HG02840 (cell line): ENCODE results near the gene ZBTB7B.
A peak's percentile ranks its signal among the peaks of the same experiment; 100 is the strongest.
"Not testable (repeated sequence)": the region's sequence is repeated elsewhere in the genome, so short reads cannot be mapped to it uniquely, and the experiment has no call there.

Experiments used
- ATAC-seq: cut with Tn5 transposase; IDR thresholded peaks from one replicate; pipeline ENCODE4 v1.9.1; 2021; ENCODE audit warnings: mild to moderate bottlenecking, moderate library complexity, moderate number of reproducible peaks; ENCODE audit not compliant: unreplicated experiment, low FRiP score

The ZBTB7B gene

DNA sequence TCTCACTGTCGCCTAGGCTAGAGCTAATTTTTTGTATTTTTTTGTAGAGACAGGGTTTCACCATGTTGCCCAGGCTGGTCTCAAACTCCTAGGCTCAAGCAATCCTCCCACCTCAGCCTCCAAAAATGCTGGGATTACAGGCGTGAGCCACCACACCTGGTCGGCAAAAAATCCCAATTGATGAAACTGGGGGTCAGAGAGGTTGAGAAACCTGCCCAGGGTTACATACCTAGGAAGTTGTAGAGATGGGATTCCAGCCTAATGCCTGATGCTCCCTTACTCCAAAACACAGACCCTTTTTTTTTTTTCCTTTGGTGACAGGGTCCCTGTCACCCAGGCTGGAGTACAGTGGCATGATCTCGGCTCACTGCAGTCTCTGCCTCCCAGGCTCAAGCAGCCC lies 15.9 kb upstream of the ZBTB7B start:
- ATAC-seq = not testable (repeated sequence)

DNA sequence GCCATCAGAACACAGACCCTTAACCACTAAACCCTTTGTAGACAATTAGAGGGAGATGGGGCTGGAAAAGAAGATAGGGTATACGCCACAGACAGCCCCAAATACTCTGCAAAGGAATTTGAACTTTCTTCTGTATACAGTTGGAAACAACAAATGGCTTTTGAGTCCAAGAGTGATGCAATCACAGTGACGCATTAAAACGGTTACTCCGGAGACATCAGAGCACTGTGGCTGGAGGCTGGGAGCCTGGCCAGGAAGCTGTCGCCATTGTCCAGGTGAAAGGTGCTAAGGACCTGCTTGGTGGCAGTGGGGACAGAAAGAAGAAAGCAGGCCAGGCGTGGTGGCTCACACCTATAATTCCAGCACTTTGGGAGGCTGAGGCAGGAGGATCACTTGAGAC lies 15.3 kb upstream of the ZBTB7B start:
- ATAC-seq = no peak

DNA sequence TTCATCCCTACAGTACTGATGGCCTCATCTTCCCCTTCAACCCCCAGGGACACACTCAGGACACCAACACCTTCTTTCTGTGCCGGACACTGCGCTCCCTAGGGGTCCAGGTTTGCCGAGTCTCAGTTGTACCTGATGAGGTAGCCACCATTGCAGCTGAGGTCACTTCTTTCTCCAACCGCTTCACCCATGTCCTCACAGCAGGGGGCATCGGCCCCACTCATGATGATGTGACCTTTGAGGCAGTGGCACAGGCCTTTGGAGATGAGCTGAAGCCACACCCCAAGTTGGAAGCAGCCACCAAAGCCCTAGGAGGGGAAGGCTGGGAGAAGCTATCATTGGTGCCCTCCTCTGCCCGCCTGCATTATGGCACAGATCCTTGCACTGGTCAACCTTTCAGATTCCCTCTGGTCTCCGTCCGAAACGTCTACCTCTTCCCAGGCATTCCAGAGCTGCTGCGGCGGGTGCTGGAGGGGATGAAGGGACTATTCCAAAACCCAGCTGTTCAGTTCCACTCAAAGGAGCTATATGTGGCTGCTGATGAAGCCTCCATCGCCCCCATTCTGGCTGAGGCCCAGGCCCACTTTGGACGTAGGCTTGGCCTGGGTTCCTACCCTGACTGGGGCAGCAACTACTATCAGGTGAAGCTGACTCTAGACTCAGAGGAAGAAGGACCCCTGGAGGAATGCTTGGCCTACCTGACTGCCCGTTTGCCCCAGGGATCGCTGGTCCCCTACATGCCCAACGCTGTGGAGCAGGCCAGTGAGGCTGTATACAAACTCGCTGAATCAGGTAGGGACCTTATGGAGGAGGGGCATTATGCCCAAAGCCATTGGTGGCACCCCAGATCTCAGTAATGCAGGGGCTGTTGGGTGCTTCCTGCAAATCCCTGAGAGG lies 14.3 kb upstream of the ZBTB7B start:
- ATAC-seq = no peak

DNA sequence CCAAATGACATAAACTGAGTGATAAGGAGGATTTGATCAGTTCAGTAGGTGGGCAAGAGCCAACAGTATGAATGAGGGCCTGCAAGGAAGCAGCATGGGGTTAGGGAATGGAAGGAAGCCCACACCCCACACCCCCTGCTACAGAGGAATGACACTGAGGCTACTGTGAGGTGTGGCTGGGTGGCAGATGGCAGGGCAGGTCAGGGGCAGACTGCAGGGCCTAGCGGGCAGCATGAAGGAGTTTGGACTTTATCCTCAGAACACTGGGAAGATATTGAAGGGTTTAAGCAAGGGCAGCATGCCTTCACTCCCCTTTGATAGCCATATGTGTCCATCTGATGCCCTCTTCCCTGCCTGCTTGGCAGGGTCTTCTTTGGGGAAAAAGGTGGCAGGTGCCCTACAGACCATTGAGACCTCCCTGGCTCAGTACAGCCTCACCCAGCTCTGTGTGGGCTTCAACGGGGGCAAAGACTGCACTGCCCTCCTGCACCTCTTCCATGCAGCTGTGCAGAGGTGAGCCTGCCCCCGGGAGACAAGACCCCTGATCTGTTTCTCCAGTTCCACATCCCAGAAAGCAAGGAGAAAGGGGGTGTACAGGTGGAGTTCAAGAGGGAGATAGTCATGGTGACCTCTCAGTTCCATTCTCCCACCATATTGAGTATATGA lies 13.3 kb upstream of the ZBTB7B start:
- ATAC-seq = no peak

DNA sequence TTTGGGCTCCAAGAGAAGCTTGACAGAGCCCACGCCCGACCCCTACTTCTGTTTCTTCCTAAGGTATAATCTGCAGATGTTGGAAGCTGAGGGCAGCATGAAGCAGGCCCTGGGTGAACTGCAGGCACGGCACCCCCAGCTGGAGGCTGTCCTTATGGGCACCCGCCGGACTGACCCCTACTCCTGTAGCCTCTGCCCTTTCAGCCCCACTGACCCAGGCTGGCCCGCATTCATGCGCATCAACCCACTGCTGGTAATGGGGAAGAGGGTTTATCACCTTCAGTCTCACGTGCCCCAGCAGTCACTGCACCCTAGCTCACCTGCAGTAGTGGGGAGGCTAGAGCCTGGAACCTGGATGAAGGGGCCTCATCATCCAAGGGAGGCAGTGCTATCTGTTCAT lies 12.3 kb upstream of the ZBTB7B start:
- no peak for ATAC-seq

DNA sequence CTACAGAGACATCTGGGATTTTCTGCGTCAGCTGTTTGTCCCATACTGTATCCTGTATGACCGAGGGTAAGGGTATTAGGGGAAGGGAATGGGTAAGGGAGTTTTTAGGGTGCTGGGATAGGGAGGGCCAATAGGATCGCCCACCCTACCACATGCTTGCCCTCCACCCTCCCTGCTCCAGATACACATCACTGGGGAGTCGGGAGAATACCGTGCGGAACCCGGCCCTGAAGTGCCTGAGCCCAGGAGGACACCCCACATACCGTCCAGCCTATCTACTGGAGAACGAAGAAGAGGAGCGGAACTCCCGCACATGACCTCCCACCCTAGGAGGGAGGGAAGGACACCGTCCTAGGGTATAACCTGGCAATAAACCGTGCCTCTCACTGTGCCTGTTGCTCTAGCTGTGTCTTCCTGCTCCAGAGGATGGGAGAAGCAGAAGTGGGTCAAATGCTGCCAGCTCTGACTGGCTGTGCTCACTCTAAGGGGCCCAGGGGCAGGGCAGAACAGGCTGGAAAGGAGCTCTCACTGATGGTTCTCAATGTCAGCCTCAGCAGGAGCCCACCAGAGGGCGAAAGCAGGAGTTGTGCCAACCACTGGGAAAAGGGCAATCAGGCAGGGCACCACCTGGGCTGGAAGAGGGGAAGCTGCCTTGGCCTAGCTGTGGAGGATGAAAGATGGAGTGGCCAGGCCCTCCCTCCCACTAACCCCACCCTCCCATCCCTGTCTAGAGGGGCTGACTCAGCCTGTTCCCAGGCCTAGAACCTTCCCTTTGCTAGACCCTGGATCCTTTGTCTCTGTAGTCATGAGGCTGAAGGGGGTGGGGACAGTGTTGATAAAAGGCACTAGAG lies 9.7 kb upstream of the ZBTB7B start:
- ATAC-seq = no peak

DNA sequence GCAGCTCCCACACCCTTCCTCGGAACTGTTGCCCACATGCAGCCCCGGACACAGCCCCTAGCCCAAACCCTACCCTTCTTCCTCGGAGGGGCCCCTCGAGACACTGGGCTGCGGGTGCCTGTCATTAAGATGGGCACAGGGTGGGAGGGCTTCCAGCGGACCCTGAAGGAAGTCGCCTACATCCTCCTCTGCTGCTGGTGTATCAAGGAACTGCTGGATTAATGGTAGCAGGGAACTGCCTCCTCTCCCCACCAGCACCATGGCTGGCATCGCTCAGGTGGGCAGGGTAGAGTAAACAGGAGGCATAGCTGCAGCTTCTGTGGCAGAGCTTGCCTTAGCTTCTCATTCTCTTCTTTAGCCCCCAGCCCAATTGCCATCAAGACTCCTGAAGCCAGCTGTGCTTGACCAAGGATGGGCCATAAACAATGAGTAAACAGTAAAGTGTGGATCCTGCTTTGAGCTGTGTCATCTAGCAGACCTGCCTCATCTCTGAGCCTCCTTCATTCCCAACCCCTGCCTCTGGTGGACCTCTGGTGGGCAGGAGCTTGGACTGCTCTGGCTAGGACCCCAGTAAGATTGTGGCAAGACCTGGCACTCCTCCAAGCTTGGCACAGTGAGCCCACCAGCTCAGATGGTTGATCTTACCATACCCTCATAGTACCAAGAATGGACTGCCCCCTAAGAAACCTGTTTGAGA lies 8.9 kb upstream of the ZBTB7B start, which contains the start of gene LENEP:
TSS of gene LENEP (plus strand) at position 15 of the 697 bp plus-strand sequence. CDS start at position 37, 22 bp downstream.
- ATAC-seq = no peak

DNA sequence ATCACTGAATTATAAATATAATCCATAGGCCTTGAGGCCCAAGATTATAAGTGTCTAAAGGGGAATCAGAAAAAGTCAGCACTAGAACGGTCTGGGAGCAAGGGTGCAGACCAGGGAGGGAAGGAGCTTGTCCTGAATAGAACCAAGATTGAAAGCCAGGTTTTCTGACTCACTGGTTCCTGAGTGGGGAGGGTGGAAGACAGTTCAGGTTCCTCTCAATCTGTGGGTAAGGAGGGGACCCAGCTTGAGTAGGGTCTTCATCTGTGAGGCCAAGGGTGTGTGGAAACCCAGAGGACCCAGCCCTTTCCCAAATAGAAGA lies 8.4 kb upstream of the ZBTB7B start:
- ATAC-seq = no peak

DNA sequence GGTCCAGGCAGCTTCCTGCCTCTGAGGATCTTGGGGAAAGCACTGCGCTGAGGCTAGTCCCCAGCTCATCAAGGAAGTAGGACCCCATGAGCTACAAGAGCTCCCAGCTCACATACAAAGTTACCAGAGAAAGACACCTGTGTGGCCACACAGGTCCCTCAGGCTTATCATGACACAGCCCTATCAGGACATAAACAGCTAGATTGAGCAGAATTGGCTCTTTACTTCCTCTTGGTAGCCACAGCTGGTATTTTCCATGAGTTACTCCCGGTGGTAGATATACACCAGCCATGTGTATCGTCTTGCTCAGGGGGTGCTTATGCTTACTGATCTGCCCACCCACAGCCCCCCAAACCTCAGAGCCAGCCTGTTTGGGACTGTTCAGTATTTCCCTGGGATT lies 8.0 kb upstream of the ZBTB7B start:
- ATAC-seq = no peak

DNA sequence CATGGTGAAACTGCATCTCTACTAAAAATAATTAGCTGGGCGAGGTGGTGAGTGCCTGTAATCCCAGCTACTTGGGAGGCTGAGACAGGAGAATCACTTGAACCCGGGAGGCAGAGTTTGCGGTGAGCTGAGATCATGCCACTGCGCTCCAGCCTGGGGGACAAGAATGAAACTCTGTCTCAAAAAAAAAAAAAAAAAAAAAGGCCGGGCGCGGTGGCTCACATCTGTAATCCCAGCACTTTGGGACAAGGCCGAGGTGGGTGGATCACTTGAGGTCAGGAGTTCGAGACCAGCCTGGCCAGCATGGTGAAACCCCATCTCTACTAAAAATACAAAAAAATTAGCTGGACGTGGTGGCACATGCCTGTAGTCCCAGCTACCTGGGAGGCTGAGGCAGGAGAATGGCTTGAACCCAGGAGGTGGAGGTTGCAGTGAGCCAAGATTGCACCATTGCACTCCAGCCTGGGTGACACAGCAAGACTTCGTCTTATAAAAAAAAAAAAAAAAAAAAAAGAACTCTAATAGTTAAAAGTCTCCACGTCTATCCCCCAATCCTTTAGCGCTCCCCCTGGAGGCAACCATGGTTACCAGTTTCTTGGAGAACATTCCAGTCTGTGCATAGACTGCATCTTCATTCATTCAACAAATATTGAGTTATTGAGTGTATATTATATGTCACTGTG lies 7.2 kb upstream of the ZBTB7B start:
- ATAC-seq = not testable (repeated sequence)

DNA sequence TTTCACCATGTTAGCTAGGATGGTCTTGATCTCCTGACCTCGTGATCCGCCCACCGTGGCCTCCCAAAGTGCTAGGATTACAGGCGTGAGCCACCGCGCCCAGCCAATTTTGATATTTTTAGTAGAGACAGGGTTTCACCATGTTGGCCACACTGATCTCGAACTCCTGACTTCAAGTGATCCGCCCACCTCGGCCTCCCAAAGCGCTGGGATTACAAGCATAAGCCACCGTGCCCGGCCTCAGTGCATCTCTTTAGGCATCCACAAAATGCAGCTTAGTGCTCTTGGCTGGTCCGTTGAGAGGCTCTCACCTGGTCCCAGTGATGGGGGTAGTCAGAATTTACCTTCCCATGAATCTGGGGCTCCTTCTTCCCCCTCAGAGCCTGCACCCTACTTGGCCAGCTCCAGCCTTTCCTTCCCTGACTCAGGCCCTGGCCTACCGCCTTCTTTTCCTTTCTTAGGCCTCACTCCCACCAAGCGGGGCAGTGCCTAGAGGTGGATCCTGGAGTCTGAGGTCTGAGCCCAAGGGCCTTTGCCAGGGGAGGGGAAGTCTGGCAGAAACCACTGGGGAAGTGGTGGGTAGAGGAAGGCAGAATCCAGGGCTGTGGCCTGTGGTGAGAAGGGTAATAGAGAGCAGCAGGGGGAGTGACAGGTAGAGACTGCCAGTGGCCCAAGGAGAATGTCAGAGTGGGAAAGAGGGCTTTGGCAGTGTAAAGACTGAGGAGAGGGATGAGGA lies 5.5 kb upstream of the ZBTB7B start:
- no peak for ATAC-seq

DNA sequence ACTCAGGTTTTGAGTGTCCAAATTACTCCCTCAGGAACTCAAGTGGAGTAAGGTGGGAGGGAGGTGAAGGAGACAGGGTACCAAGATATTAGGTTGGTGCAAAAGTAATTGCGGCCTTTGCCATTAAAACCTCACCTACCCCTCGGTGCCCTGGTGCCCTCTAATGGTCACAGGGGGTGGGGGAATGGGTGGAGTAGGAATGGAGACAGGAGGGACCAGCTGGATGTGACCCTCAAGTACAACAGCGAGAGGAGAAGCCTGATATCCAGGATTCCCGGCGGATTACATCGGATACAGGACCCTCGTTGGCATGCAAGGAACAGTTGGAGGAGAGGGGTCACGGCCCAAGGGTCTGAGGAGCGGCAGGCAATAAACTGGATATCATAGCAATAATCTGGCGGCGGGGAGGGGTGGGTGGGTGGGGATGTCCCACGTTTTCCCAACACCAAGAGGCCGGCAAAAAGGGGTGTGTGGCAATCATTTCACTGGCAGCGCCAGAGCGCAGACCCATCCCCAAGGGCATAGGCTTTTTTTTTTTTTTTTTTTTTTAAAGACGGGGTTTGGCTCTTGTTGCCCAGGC lies 4.3 kb upstream of the ZBTB7B start:
- no peak for ATAC-seq

DNA sequence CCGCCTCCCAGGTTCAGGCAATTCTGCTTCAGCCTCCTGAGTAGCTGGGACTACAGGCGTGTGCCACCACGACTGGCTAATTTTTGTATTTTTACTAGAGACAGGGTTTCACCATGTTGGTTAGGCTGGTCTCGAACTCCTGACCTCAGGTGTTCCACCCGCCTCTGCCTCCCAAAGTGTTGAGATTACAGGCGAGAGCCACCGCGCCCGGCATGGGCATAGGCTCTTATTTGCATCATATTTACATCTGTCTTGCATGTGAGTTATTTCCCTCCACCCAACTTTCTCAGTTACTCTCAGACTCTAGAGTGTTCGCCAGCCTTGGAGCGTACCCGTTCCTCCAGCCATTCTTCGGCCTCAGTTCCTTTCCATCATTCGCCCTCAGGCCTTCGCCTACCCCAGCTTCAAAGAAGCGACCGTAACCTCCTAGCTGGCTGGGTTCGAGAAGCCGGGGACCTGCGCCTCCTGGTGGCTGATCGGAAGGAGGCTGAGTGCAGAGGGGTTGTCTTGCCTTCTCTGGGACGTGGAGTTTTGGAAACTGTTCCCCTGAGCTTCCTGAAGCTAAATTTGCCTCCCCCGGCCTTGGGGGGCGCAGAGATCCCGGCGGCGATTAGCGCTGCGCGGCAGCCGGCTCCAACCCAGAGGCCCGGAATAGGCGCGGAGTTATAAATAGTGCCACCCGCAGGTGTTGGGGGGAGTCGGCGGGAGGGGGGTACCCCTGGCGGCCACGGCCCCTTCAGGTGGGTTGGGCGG lies 3.6 kb upstream of the ZBTB7B start:
- ATAC-seq = no peak

DNA sequence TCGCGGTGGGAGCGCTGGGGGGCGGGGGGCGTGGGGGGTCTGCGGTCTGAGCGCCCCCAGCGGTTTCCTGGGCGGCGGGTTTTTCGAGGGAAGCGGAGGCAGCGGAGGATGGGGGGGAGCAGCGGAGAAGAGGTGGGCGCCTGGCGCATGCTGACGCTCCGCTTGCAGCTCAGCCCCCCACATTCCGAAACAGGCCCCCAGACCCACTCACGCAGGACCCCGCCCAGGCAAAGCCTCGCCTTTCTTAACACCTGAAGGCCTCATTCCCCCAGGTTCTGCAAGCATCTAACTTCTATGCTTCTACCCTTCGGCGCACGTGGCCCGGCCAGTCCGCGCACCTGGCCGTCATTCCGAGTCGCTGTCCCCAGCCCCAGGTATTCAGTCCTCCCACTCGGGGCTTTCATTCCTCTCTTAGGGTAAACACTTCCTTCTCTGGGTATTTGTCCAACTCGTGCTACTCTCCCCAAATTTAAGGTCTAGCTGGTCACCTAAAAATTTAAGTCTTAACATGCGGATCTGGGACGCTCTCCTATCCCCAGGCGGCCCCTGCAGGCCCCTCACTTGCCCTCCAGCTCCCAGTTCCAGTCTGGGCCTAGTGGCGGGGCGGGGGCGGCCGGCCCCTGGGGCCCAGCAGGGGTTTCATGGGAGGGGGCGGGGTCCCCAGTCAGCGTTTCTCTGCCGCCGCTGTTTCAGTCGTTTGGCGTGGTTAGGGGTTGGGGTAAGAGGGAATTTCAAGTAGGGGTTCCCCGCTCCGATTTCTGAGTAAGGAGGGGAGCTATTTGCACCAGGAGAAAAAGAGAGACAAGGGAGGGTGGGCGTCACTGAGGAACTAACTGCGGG lies 2.8 kb upstream of the ZBTB7B start:
- ATAC-seq = no peak

DNA sequence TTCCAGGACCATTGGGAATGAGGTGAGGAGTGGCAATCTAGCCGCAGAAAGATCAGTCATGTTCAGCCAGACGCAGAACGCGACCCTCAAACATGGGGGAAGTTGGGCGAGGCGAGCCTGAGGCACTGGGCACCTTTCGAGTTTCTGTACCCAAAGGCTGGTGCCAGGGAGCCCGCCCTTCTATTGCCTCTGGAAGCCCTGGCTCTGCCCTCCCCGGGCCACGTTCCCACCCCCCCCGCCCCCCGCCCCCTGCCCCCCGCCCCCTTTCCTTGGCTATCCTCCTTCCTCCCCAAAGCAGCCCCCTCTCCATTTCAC lies 2.2 kb upstream of the ZBTB7B start:
- no peak for ATAC-seq

DNA sequence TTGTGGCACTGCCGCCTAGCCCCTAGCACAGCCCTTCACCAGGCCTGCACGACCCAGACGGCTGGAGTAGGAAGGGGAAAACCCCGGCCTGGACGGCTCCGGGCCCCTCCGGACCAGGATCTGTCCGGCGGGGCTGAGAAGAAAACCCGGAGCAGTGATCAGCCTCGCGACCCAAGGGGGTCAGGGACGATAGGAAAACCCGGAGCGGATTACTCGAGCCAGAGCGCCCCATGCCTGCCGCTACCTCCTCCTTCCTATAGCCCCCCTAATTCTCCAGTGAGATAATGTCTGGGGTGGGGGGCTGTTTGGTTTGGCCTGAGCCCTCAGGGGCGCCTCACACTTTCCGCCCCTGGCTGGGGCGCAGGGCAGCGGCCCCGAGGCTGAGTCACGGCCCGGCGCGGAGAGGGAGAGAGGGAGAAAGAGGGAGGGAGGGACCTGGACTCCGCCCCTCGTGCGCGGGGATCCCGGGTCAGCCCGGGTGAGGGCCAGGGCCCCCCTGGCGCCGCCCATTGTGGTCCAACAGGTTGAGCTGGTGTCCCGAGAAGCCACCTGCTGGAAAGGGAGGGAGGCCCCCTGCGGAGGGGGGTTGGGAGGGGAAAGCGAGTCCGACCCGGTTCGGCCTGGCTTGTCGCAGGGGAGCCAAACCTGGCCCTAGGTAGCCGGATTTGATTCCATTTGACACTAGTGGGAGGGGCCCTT lies 1.7 kb upstream of the ZBTB7B start:
- peak; percentile 38 for ATAC-seq

DNA sequence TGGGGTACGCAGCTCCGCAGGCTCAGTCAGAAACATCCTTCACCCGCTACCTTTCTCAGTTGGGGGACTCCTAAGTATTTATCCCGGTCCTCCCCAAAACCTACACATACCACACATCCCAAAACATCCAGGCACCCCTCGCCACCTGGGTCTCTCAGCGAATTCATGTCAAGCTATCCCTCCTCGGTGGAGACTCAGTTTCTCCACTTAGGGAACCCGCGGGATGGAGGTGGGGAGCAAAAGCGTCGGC lies 1.3 kb upstream of the ZBTB7B start:
- no peak for ATAC-seq
